ENCODE data around the gene CX3CR1.

DNA sequence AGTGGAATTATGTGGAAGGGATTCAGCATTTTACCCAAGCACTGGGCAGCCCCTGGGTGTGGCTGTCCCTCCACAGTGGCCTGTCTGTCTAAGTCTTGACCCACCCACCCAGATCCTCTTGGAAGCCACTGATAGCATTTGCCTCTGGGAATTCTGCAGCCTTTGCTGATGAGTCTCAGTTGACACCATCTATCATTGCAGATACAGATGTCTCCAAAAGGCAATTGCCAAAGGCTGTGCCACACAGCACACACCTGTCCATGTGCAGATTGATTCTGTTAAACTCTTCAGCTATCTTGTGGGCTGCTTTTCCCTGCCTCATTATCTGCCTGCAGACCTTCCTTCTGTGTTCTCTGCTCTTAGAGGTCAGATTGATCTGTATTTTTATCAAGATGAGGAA, 18.1 kb downstream of the CX3CR1 start:
- TF ChIP-seq REST (IDR thresholded peaks at IDR 0.05; ENCODE audit: insufficient read depth in 1 of 2, low read depth in 2 of 2, low read length in 2 of 2) (no peak), TAF1 (IDR thresholded peaks at IDR 0.05; ENCODE audit: borderline replicate concordance, insufficient read depth, low read length) (no peak), POLR2AphosphoS5 (IDR thresholded peaks at IDR 0.05; ENCODE audit: low read depth, low read length) (no peak)

Measured in PFSK-1 (cell line).